ENCODE results near the gene PERCC1. TPM values are rescaled to one million over a fixed set of nuclear protein-coding genes. Genes with fewer than 3 reads are reported as not detected.

Gene PERCC1
- total RNA-seq, 3 donors from 2014 or later, result not detected

DNA sequence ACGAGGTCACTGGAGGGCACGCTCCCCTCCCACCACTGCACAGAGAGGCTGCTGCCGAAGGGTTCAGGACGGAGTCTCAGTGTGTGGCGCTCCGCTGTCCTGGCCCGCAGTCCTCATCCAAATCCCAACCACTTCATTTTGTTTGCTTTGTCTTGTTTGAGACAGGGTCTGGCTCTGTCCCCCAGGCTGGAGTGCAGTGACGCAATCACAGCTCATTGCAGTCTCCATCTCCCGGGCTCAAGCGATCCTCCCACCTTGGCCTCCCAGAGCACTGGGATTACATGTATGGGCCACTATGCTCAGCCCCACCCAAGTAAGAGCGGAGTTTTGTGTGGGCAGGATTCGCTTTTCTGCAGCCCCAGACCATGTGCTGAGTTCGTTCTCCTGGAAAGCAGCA, 29.1 kb upstream of the PERCC1 start:
- DNase-seq (ENCODE audit: low spot score in 2 of 2), result no peak
- H3K27me3 ChIP-seq, result no peaks in the 10 kb centered on the region
- H3K4me3 ChIP-seq, result no peak overlapping the region
- no peak for TF ChIP-seq POLR2AphosphoS5 (IDR thresholded peaks at IDR 0.05)
- TF ChIP-seq, protein P1, sequence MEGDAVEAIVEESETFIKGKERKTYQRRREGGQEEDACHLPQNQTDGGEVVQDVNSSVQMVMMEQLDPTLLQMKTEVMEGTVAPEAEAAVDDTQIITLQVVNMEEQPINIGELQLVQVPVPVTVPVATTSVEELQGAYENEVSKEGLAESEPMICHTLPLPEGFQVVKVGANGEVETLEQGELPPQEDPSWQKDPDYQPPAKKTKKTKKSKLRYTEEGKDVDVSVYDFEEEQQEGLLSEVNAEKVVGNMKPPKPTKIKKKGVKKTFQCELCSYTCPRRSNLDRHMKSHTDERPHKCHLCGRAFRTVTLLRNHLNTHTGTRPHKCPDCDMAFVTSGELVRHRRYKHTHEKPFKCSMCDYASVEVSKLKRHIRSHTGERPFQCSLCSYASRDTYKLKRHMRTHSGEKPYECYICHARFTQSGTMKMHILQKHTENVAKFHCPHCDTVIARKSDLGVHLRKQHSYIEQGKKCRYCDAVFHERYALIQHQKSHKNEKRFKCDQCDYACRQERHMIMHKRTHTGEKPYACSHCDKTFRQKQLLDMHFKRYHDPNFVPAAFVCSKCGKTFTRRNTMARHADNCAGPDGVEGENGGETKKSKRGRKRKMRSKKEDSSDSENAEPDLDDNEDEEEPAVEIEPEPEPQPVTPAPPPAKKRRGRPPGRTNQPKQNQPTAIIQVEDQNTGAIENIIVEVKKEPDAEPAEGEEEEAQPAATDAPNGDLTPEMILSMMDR (IDR thresholded peaks at IDR 0.05), result no peak
- TF ChIP-seq POLR2A (IDR thresholded peaks at IDR 0.05), result no peak
- intact Hi-C loops (cut with DNase I; ENCODE audit: low total_unique reads), result no loop called here
- H3K36me3 ChIP-seq, result no peaks in the 10 kb centered on the region
- H3K9me3 ChIP-seq, result no peaks in the 10 kb centered on the region
- no peak overlapping the region for H3K27ac ChIP-seq
- H3K4me1 ChIP-seq, result no peaks in the 10 kb centered on the region

DNA sequence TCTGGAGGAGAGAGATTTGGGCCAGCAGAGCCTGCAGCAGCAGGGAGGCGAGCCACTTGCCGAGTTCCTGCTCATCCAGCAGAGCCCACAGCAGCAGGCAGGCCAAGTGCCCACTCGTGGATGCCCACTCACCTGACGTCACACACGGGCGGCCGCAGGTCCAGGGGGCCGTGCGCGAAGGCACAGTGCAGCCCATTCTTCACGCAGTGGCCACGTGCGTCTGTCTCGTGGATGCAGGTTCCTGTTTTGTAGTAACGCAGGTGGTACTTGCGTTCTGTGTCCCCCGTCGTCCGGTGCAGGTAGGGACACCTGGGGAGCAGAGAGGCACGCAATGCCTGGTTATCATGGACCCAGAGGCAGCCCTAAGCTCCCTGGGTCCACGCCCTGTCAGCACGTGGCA, 27.8 kb upstream of the PERCC1 start:
- Histone ChIP-seq H3K9me3 (no peaks in the 10 kb centered on the region), H3K36me3 (no peaks in the 10 kb centered on the region), H3K27ac (no peak overlapping the region), H3K4me3 (no peak overlapping the region), H3K27me3 (no peaks in the 10 kb centered on the region), H3K4me1 (no peaks in the 10 kb centered on the region)
- TF ChIP-seq POLR2AphosphoS5 (IDR thresholded peaks at IDR 0.05), result no peak
- TF ChIP-seq, protein P1 (IDR thresholded peaks at IDR 0.05), result no peak
- no peak for TF ChIP-seq POLR2A (IDR thresholded peaks at IDR 0.05)
- intact Hi-C loops (cut with DNase I; ENCODE audit: low total_unique reads), result no loop called here
- DNase-seq (ENCODE audit: low spot score in 2 of 2), result no peak

GRCh38 chr16:1403733-1404132, 27.1 kb upstream of the PERCC1 start:
- H3K36me3 ChIP-seq, result no peaks in the 10 kb centered on the region
- DNase-seq (ENCODE audit: low spot score in 2 of 2), result no peak

DNA sequence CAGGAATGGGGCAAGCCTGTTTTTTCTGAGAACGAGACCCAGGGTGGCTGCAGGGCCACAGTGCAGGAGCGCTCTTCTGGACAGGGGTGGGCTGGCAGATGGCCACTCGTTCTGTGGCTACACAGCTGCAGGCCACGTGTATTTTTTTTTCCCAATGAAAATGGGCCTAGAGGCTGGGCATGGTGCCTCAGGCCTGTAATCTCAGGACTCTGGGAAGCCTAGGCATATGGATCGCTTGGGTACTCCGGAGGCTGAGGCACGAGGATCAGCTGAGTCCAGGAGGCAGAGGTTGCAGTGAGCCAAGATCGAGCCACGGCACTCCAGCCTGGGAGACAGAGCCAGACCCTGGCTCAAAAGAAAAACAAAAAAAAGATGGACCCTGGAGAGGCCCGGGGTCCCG, 23.1 kb upstream of the PERCC1 start:
- intact Hi-C loops (cut with DNase I; ENCODE audit: low total_unique reads), result no loop called here
- Histone ChIP-seq H3K9me3 (no peaks in the 10 kb centered on the region), H3K27me3 (no peaks in the 10 kb centered on the region), H3K4me3 (peak overlapping the region; percentile 40 to 63 (median 48)), H3K36me3 (no peaks in the 10 kb centered on the region), H3K4me1 (peaks cover 0 to 6% of the 10 kb centered on the region in 2 donors), H3K27ac (peak overlapping the region; percentile 3 to 48)
- TF ChIP-seq POLR2A (IDR thresholded peaks at IDR 0.05) (no peak), POLR2AphosphoS5 (IDR thresholded peaks at IDR 0.05) (no peak)
- TF ChIP-seq, protein P1 (IDR thresholded peaks at IDR 0.05), result no peak
- DNase-seq (ENCODE audit: low spot score in 2 of 2), result no peak

More at GRCh38 chr16:1403733-1404132, 27.1 kb upstream of the PERCC1 start:
- TF ChIP-seq POLR2A (IDR thresholded peaks at IDR 0.05) (no peak), POLR2AphosphoS5 (IDR thresholded peaks at IDR 0.05) (no peak)
- TF ChIP-seq, protein P1 (IDR thresholded peaks at IDR 0.05), result no peak
- Histone ChIP-seq H3K4me1 (peaks cover 0 to 4% of the 10 kb centered on the region in 2 donors), H3K27ac (no peak overlapping the region), H3K27me3 (no peaks in the 10 kb centered on the region), H3K9me3 (no peaks in the 10 kb centered on the region), H3K4me3 (no peak overlapping the region)
- intact Hi-C loops (cut with DNase I; ENCODE audit: low total_unique reads), result no loop called here

GRCh38 chr16:1408171-1408837, 22.6 kb upstream of the PERCC1 start:
- H3K36me3 ChIP-seq, result no peaks in the 10 kb centered on the region
- peaks cover under 1 to 6% of the 10 kb centered on the region in 2 donors for H3K4me1 ChIP-seq
- TF ChIP-seq POLR2AphosphoS5 (IDR thresholded peaks at IDR 0.05), result peak in 2 of 3 donors; percentile 33 to 47
- TF ChIP-seq POLR2A (IDR thresholded peaks at IDR 0.05), result no peak
- peak; percentile 85 to 95 for DNase-seq (ENCODE audit: low spot score in 2 of 2)
- H3K9me3 ChIP-seq, result no peaks in the 10 kb centered on the region
- H3K4me3 ChIP-seq, result peak overlapping the region; percentile 40 to 63 (median 48)
- no peaks in the 10 kb centered on the region for H3K27me3 ChIP-seq
- intact Hi-C loops (cut with DNase I; ENCODE audit: low total_unique reads), result no loop called here
- peak overlapping the region; percentile 3 to 48 for H3K27ac ChIP-seq
